Measurements from ENCODE around the gene DDI1. TPM values are rescaled to one million over a fixed set of nuclear protein-coding genes. Genes with fewer than 3 reads are reported as not detected.

DDI1 gene
- total and polyA plus RNA-seq, 2 experiments from 2014 or later, result 0.13 TPM; not detected in 1

DNA sequence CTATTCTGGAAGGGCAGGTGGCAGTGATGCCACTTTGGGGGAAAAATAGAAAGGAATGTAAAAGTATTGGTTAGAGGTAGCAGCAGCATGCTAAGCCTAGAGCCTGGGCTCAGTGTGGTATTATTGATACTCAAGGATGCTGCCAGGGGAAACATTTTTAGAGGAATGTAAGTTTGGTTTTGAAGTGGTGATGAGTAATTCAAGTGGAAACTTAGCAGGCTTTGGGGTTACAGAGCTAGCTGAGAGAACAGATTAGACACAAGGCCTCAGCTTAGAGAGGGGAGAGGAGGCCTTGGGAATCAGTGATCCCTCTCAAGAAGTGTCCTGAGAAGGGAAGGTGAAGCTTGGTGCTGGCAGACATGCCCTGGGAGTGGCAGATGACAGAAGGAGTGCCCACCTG is 32.9 kb upstream of the DDI1 start:
- H3K4me3 Mint-ChIP-seq, result no peak overlapping the region
- TF ChIP-seq, protein P1, sequence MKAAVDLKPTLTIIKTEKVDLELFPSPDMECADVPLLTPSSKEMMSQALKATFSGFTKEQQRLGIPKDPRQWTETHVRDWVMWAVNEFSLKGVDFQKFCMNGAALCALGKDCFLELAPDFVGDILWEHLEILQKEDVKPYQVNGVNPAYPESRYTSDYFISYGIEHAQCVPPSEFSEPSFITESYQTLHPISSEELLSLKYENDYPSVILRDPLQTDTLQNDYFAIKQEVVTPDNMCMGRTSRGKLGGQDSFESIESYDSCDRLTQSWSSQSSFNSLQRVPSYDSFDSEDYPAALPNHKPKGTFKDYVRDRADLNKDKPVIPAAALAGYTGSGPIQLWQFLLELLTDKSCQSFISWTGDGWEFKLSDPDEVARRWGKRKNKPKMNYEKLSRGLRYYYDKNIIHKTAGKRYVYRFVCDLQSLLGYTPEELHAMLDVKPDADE (IDR thresholded peaks at IDR 0.05), result no peak
- TF ChIP-seq, protein P2, sequence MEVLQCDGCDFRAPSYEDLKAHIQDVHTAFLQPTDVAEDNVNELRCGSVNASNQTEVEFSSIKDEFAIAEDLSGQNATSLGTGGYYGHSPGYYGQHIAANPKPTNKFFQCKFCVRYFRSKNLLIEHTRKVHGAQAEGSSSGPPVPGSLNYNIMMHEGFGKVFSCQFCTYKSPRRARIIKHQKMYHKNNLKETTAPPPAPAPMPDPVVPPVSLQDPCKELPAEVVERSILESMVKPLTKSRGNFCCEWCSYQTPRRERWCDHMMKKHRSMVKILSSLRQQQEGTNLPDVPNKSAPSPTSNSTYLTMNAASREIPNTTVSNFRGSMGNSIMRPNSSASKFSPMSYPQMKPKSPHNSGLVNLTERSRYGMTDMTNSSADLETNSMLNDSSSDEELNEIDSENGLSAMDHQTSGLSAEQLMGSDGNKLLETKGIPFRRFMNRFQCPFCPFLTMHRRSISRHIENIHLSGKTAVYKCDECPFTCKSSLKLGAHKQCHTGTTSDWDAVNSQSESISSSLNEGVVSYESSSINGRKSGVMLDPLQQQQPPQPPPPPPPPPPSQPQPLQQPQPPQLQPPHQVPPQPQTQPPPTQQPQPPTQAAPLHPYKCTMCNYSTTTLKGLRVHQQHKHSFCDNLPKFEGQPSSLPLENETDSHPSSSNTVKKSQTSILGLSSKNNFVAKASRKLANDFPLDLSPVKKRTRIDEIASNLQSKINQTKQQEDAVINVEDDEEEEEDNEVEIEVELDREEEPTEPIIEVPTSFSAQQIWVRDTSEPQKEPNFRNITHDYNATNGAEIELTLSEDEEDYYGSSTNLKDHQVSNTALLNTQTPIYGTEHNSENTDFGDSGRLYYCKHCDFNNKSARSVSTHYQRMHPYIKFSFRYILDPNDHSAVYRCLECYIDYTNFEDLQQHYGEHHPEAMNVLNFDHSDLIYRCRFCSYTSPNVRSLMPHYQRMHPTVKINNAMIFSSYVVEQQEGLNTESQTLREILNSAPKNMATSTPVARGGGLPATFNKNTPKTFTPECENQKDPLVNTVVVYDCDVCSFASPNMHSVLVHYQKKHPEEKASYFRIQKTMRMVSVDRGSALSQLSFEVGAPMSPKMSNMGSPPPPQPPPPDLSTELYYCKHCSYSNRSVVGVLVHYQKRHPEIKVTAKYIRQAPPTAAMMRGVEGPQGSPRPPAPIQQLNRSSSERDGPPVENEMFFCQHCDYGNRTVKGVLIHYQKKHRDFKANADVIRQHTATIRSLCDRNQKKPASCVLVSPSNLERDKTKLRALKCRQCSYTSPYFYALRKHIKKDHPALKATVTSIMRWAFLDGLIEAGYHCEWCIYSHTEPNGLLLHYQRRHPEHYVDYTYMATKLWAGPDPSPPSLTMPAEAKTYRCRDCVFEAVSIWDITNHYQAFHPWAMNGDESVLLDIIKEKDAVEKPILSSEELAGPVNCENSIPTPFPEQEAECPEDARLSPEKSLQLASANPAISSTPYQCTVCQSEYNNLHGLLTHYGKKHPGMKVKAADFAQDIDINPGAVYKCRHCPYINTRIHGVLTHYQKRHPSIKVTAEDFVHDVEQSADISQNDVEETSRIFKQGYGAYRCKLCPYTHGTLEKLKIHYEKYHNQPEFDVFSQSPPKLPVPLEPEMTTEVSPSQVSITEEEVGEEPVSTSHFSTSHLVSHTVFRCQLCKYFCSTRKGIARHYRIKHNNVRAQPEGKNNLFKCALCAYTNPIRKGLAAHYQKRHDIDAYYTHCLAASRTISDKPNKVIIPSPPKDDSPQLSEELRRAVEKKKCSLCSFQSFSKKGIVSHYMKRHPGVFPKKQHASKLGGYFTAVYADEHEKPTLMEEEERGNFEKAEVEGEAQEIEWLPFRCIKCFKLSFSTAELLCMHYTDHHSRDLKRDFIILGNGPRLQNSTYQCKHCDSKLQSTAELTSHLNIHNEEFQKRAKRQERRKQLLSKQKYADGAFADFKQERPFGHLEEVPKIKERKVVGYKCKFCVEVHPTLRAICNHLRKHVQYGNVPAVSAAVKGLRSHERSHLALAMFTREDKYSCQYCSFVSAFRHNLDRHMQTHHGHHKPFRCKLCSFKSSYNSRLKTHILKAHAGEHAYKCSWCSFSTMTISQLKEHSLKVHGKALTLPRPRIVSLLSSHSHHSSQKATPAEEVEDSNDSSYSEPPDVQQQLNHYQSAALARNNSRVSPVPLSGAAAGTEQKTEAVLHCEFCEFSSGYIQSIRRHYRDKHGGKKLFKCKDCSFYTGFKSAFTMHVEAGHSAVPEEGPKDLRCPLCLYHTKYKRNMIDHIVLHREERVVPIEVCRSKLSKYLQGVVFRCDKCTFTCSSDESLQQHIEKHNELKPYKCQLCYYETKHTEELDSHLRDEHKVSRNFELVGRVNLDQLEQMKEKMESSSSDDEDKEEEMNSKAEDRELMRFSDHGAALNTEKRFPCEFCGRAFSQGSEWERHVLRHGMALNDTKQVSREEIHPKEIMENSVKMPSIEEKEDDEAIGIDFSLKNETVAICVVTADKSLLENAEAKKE (CRISPR knock-in tag; IDR thresholded peaks at IDR 0.05), result no peak
- TF ChIP-seq, protein P3, sequence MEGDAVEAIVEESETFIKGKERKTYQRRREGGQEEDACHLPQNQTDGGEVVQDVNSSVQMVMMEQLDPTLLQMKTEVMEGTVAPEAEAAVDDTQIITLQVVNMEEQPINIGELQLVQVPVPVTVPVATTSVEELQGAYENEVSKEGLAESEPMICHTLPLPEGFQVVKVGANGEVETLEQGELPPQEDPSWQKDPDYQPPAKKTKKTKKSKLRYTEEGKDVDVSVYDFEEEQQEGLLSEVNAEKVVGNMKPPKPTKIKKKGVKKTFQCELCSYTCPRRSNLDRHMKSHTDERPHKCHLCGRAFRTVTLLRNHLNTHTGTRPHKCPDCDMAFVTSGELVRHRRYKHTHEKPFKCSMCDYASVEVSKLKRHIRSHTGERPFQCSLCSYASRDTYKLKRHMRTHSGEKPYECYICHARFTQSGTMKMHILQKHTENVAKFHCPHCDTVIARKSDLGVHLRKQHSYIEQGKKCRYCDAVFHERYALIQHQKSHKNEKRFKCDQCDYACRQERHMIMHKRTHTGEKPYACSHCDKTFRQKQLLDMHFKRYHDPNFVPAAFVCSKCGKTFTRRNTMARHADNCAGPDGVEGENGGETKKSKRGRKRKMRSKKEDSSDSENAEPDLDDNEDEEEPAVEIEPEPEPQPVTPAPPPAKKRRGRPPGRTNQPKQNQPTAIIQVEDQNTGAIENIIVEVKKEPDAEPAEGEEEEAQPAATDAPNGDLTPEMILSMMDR (conservative IDR thresholded peaks at IDR 0.05; ENCODE audit: low read depth in 2 of 2), result no peak
- TF ChIP-seq STAT1 (IDR thresholded peaks at IDR 0.05; ENCODE audit: unreplicated experiment) (no peak), NANOG (IDR thresholded peaks at IDR 0.05; ENCODE audit: borderline replicate concordance) (no peak), POLR2AphosphoS5 (IDR thresholded peaks at IDR 0.05; ENCODE audit: low read depth) (no peak), ZNF114 (CRISPR knock-in tag; IDR thresholded peaks at IDR 0.05) (no peak), ZNF331 (CRISPR knock-in tag; IDR thresholded peaks at IDR 0.05; ENCODE audit: low read depth) (no peak), EZH2phosphoT487 (IDR thresholded peaks at IDR 0.05; ENCODE audit: unreplicated experiment) (no peak), JUNB (IDR thresholded peaks at IDR 0.05; ENCODE audit: unreplicated experiment) (no peak), EZH2 (IDR thresholded peaks at IDR 0.05; ENCODE audit: low read depth, unreplicated experiment) (no peak), CREB1 (CRISPR knock-in tag; IDR thresholded peaks at IDR 0.05; ENCODE audit: low read depth) (no peak)
- TF ChIP-seq, protein P4, sequence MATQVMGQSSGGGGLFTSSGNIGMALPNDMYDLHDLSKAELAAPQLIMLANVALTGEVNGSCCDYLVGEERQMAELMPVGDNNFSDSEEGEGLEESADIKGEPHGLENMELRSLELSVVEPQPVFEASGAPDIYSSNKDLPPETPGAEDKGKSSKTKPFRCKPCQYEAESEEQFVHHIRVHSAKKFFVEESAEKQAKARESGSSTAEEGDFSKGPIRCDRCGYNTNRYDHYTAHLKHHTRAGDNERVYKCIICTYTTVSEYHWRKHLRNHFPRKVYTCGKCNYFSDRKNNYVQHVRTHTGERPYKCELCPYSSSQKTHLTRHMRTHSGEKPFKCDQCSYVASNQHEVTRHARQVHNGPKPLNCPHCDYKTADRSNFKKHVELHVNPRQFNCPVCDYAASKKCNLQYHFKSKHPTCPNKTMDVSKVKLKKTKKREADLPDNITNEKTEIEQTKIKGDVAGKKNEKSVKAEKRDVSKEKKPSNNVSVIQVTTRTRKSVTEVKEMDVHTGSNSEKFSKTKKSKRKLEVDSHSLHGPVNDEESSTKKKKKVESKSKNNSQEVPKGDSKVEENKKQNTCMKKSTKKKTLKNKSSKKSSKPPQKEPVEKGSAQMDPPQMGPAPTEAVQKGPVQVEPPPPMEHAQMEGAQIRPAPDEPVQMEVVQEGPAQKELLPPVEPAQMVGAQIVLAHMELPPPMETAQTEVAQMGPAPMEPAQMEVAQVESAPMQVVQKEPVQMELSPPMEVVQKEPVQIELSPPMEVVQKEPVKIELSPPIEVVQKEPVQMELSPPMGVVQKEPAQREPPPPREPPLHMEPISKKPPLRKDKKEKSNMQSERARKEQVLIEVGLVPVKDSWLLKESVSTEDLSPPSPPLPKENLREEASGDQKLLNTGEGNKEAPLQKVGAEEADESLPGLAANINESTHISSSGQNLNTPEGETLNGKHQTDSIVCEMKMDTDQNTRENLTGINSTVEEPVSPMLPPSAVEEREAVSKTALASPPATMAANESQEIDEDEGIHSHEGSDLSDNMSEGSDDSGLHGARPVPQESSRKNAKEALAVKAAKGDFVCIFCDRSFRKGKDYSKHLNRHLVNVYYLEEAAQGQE (IDR thresholded peaks at IDR 0.05; ENCODE audit: unreplicated experiment), result no peak
- no peak overlapping the region for H3K27ac ChIP-seq (ENCODE audit: low read depth)

More for the DNA sequence above, 32.9 kb upstream of the DDI1 start:
- Mint-ChIP-seq H3K27ac (peak overlapping the region; percentile 2; the same call in 1 of the 2 replicates), H3K4me1 (no peaks in the 10 kb centered on the region), H3K36me3 (ENCODE audit: low read depth) (no peaks in the 10 kb centered on the region), H3K9me3 (no peaks in the 10 kb centered on the region), H3K27me3 (ENCODE audit: insufficient read depth, low read depth, poor library complexity) (peaks cover 2% of the 10 kb centered on the region)
- no peaks in the 10 kb centered on the region for H3K36me3 ChIP-seq (ENCODE audit: insufficient read depth)
- H2AFZ ChIP-seq, result no peak overlapping the region
- no peaks in the 10 kb centered on the region for H4K20me1 ChIP-seq (replicated peaks; ENCODE audit: insufficient read depth)
- H3K4me1 ChIP-seq (ENCODE audit: insufficient read depth), result no peaks in the 10 kb centered on the region
- no peak overlapping the region for H3K4me2 ChIP-seq
- H3K9me2 ChIP-seq (ENCODE audit: insufficient read depth), result 0 out of 2 replicates have a peak, but pooled peaks cover 9% of the 10 kb centered on the region
- H3K79me2 ChIP-seq (replicated peaks; ENCODE audit: insufficient read depth), result no peaks in the 10 kb centered on the region
- DNase-seq (ENCODE audit: low spot score) (no peak), ATAC-seq (no peak)
- H3F3A ChIP-seq (replicated peaks; ENCODE audit: low read depth), result no peaks in the 10 kb centered on the region
- no peaks in the 10 kb centered on the region for H3K27me3 ChIP-seq (ENCODE audit: insufficient read depth)
- no peak overlapping the region for H3K4me3 ChIP-seq

Measured in GM23338 (cell line).